Measurements from ENCODE around the gene FAAP24. TPM values are rescaled to one million over a fixed set of nuclear protein-coding genes. Genes with fewer than 3 reads are reported as not detected.
"Not testable (repeated sequence)": the region's sequence is repeated elsewhere in the genome, so short reads cannot be mapped to it uniquely, and the experiment has no call there.

FAAP24 gene
- polyA plus RNA-seq: 3.1 TPM
- long read RNA-seq, donor 1: 0 reads
- long read RNA-seq, donor 2: 0 reads
- long read RNA-seq, donor 3: 0 reads
- long read RNA-seq, donor 4: 0 reads
- long read RNA-seq, donor 5, partial matches to known transcripts: 0 of 2 reads
- long read RNA-seq, donor 5, other reads (novel, unspliced or antisense): 0 of 2 reads
- long read RNA-seq, donor 6, partial matches to known transcripts: 0 of 1 reads
- long read RNA-seq, donor 6, other reads (novel, unspliced or antisense): 0 of 1 reads
- long read RNA-seq, donor 7: 0 reads
- long read RNA-seq, donor 8, partial matches to known transcripts: 0 of 3 reads
- long read RNA-seq, donor 8, other reads (novel, unspliced or antisense): 0 of 3 reads
- long read RNA-seq, donor 9, partial matches to known transcripts: 0 of 3 reads
- long read RNA-seq, donor 9, other reads (novel, unspliced or antisense): 0 of 3 reads
- long read RNA-seq, donor 10: 0 reads
- long read RNA-seq, donor 11, partial matches to known transcripts: 0 of 1 reads
- long read RNA-seq, donor 11, other reads (novel, unspliced or antisense): 0 of 1 reads

- Histone ChIP-seq H3K9me3 (ENCODE audit: control insufficient read depth, low read depth, low read length) (no peaks in the 10 kb centered on the region), H3K4me1 (ENCODE audit: control insufficient read depth, insufficient read depth, low read length) (no peaks in the 10 kb centered on the region), H3K4me3 (ENCODE audit: low read length) (peak within 1 kb of the TSS; percentile 87), H3K27ac (ENCODE audit: low read length) (peak within 1 kb of the TSS; percentile 5), H3K27me3 (ENCODE audit: control insufficient read depth, insufficient read depth, low read length) (no peaks in the 10 kb centered on the region), H3K36me3 (ENCODE audit: control insufficient read depth, insufficient read depth, low read length) (peaks cover 9% of the 10 kb centered on the region)
- no CpG with 5 or more reads among the region's 57 CpGs for WGBS (ENCODE audit: insufficient coverage, low lambda C conversion rate)
- peak; percentile 99 to 100 for DNase-seq
These were observed at the start of gene FAAP24, which contains the start of gene CEP89 for GRCh38 chr19:32971715-32972540. TSS of gene FAAP24 (plus strand) at chr19:32972242. CDS start at chr19:32973197, 955 bp downstream. TSS of gene CEP89 (minus strand) at chr19:32971958. CDS start at chr19:32971874, 84 bp downstream.

GRCh38 chr19:32924200-32924599, 47.8 kb upstream of the FAAP24 start:
- peak in 1 of 2 donors; percentile 26 for DNase-seq
- no peak overlapping the region for H3K27ac ChIP-seq (ENCODE audit: low read length)

GRCh38 chr19:32928806-32929205, 43.2 kb upstream of the FAAP24 start:
- no peak overlapping the region for H3K27ac ChIP-seq (ENCODE audit: low read length)
- no peaks in the 10 kb centered on the region for H3K4me1 ChIP-seq (ENCODE audit: control insufficient read depth, insufficient read depth, low read length)
- H3K9me3 ChIP-seq (ENCODE audit: control insufficient read depth, low read depth, low read length): peaks cover 6% of the 10 kb centered on the region
- no peak overlapping the region for H3K4me3 ChIP-seq (ENCODE audit: low read length)
- peaks cover 37% of the 10 kb centered on the region for H3K36me3 ChIP-seq (ENCODE audit: control insufficient read depth, insufficient read depth, low read length)
- 100% methylated on average over 1 of the region's 2 CpGs for WGBS (ENCODE audit: insufficient coverage, low lambda C conversion rate)
- DNase-seq: no peak
- no peaks in the 10 kb centered on the region for H3K27me3 ChIP-seq (ENCODE audit: control insufficient read depth, insufficient read depth, low read length)

More at GRCh38 chr19:32924200-32924599, 47.8 kb upstream of the FAAP24 start:
- WGBS (ENCODE audit: insufficient coverage, low lambda C conversion rate): no CpG with 5 or more reads among the region's 6 CpGs
- H3K36me3 ChIP-seq (ENCODE audit: control insufficient read depth, insufficient read depth, low read length): peaks cover 32% of the 10 kb centered on the region
- H3K9me3 ChIP-seq (ENCODE audit: control insufficient read depth, low read depth, low read length): peaks cover 6% of the 10 kb centered on the region
- H3K4me3 ChIP-seq (ENCODE audit: low read length): no peak overlapping the region
- H3K4me1 ChIP-seq (ENCODE audit: control insufficient read depth, insufficient read depth, low read length): no peaks in the 10 kb centered on the region
- no peaks in the 10 kb centered on the region for H3K27me3 ChIP-seq (ENCODE audit: control insufficient read depth, insufficient read depth, low read length)

- DNase-seq: no peak
- Histone ChIP-seq H3K36me3 (ENCODE audit: control insufficient read depth, insufficient read depth, low read length) (peaks cover 36% of the 10 kb centered on the region), H3K27me3 (ENCODE audit: control insufficient read depth, insufficient read depth, low read length) (no peaks in the 10 kb centered on the region), H3K4me1 (ENCODE audit: control insufficient read depth, insufficient read depth, low read length) (no peaks in the 10 kb centered on the region), H3K4me3 (ENCODE audit: low read length) (no peak overlapping the region), H3K27ac (ENCODE audit: low read length) (no peak overlapping the region), H3K9me3 (ENCODE audit: control insufficient read depth, low read depth, low read length) (peaks cover 6% of the 10 kb centered on the region)
- WGBS (ENCODE audit: insufficient coverage, low lambda C conversion rate): 100% methylated on average over 3 of the region's 8 CpGs
These were observed 41.5 kb upstream of the FAAP24 start for GRCh38 chr19:32930567-32930966.

GRCh38 chr19:32933571-32933970, 38.5 kb upstream of the FAAP24 start:
- Histone ChIP-seq H3K27ac (ENCODE audit: low read length) (no peak overlapping the region), H3K27me3 (ENCODE audit: control insufficient read depth, insufficient read depth, low read length) (no peaks in the 10 kb centered on the region), H3K9me3 (ENCODE audit: control insufficient read depth, low read depth, low read length) (no peaks in the 10 kb centered on the region), H3K4me3 (ENCODE audit: low read length) (no peak overlapping the region), H3K36me3 (ENCODE audit: control insufficient read depth, insufficient read depth, low read length) (peaks cover 53% of the 10 kb centered on the region), H3K4me1 (ENCODE audit: control insufficient read depth, insufficient read depth, low read length) (no peaks in the 10 kb centered on the region)
- WGBS (ENCODE audit: insufficient coverage, low lambda C conversion rate): 80% methylated on average over 1 of the region's 3 CpGs
- DNase-seq: no peak

GRCh38 chr19:32935629-32936028, 36.4 kb upstream of the FAAP24 start:
- H3K27ac ChIP-seq (ENCODE audit: low read length): no peak overlapping the region
- WGBS (ENCODE audit: insufficient coverage, low lambda C conversion rate): no CpG with 5 or more reads among the region's 9 CpGs
- peaks cover 41% of the 10 kb centered on the region for H3K36me3 ChIP-seq (ENCODE audit: control insufficient read depth, insufficient read depth, low read length)
- no peak overlapping the region for H3K4me3 ChIP-seq (ENCODE audit: low read length)
- DNase-seq: no peak
- no peaks in the 10 kb centered on the region for H3K9me3 ChIP-seq (ENCODE audit: control insufficient read depth, low read depth, low read length)
- no peaks in the 10 kb centered on the region for H3K4me1 ChIP-seq (ENCODE audit: control insufficient read depth, insufficient read depth, low read length)
- H3K27me3 ChIP-seq (ENCODE audit: control insufficient read depth, insufficient read depth, low read length): no peaks in the 10 kb centered on the region

- Histone ChIP-seq H3K36me3 (ENCODE audit: control insufficient read depth, insufficient read depth, low read length) (peaks cover 39% of the 10 kb centered on the region), H3K4me1 (ENCODE audit: control insufficient read depth, insufficient read depth, low read length) (no peaks in the 10 kb centered on the region), H3K9me3 (ENCODE audit: control insufficient read depth, low read depth, low read length) (no peaks in the 10 kb centered on the region), H3K27ac (ENCODE audit: low read length) (no peak overlapping the region), H3K27me3 (ENCODE audit: control insufficient read depth, insufficient read depth, low read length) (no peaks in the 10 kb centered on the region), H3K4me3 (ENCODE audit: low read length) (no peak overlapping the region)
- DNase-seq: no peak
- WGBS (ENCODE audit: insufficient coverage, low lambda C conversion rate): no CpG with 5 or more reads among the region's 8 CpGs
These were observed 36.0 kb upstream of the FAAP24 start for GRCh38 chr19:32936065-32936464.

GRCh38 chr19:32941273-32941672, 30.8 kb upstream of the FAAP24 start:
- not testable (repeated sequence) for H3K27me3 ChIP-seq (ENCODE audit: control insufficient read depth, insufficient read depth, low read length); H3K27ac ChIP-seq (ENCODE audit: low read length); DNase-seq; H3K9me3 ChIP-seq (ENCODE audit: control insufficient read depth, low read depth, low read length); H3K4me1 ChIP-seq (ENCODE audit: control insufficient read depth, insufficient read depth, low read length); H3K4me3 ChIP-seq (ENCODE audit: low read length)
- WGBS (ENCODE audit: insufficient coverage, low lambda C conversion rate): no CpG with 5 or more reads among the region's 5 CpGs
- peaks cover 49% of the 10 kb centered on the region for H3K36me3 ChIP-seq (ENCODE audit: control insufficient read depth, insufficient read depth, low read length)

- no peak overlapping the region for H3K27ac ChIP-seq (ENCODE audit: low read length)
- WGBS (ENCODE audit: insufficient coverage, low lambda C conversion rate): no CpG with 5 or more reads among the region's 3 CpGs
- H3K9me3 ChIP-seq (ENCODE audit: control insufficient read depth, low read depth, low read length): no peaks in the 10 kb centered on the region
- peaks cover 60% of the 10 kb centered on the region for H3K36me3 ChIP-seq (ENCODE audit: control insufficient read depth, insufficient read depth, low read length)
- DNase-seq: no peak
- H3K4me3 ChIP-seq (ENCODE audit: low read length): no peak overlapping the region
- H3K4me1 ChIP-seq (ENCODE audit: control insufficient read depth, insufficient read depth, low read length): no peaks in the 10 kb centered on the region
- H3K27me3 ChIP-seq (ENCODE audit: control insufficient read depth, insufficient read depth, low read length): no peaks in the 10 kb centered on the region
These were observed 26.8 kb upstream of the FAAP24 start for GRCh38 chr19:32945260-32945659.

- no CpG with 5 or more reads among the region's 9 CpGs for WGBS (ENCODE audit: insufficient coverage, low lambda C conversion rate)
- Histone ChIP-seq H3K36me3 (ENCODE audit: control insufficient read depth, insufficient read depth, low read length) (peaks cover 25% of the 10 kb centered on the region), H3K4me3 (ENCODE audit: low read length) (no peak overlapping the region)
These were observed 5.3 kb upstream of the FAAP24 start for GRCh38 chr19:32966750-32967149.

More at GRCh38 chr19:32966750-32967149, 5.3 kb upstream of the FAAP24 start:
- Histone ChIP-seq H3K9me3 (ENCODE audit: control insufficient read depth, low read depth, low read length) (no peaks in the 10 kb centered on the region), H3K27me3 (ENCODE audit: control insufficient read depth, insufficient read depth, low read length) (no peaks in the 10 kb centered on the region), H3K4me1 (ENCODE audit: control insufficient read depth, insufficient read depth, low read length) (no peaks in the 10 kb centered on the region), H3K27ac (ENCODE audit: low read length) (no peak overlapping the region)
- no peak for DNase-seq

Measured in large intestine (tissue), 12 donors.